GM21390 (cell line): ENCODE results near the gene LONP1.
"Not testable (repeated sequence)": the region's sequence is repeated elsewhere in the genome, so short reads cannot be mapped to it uniquely, and the experiment has no call there.

Experiments
- ATAC-seq: cut with Tn5 transposase; IDR thresholded peaks from one replicate; pipeline ENCODE4 v1.9.1; 2021; ENCODE audit not compliant: unreplicated experiment

LONP1 gene

DNA sequence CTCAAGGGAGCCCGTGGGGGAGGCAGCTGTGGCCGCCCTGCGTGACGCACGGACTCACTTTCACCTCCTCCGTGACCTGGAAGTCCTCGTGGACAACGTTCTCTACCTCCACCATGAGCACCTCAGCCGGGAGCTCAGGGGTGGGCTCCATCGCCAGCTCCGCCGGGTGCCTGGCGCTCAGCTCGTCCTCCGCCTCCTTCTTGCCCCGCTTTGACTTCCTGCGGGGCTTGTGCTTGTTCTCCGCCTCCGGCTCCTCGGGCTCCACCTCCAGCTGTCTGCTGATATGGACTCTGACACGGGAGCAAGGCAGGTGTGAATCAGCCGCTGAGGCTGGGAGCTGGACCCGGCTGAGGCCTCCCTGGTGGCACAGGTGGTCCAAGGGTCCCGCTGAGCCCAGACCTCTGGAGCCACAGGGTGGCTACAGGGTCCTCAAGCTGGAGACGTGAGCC lies 8.2 kb downstream of the LONP1 start:
- ATAC-seq = no peak

DNA sequence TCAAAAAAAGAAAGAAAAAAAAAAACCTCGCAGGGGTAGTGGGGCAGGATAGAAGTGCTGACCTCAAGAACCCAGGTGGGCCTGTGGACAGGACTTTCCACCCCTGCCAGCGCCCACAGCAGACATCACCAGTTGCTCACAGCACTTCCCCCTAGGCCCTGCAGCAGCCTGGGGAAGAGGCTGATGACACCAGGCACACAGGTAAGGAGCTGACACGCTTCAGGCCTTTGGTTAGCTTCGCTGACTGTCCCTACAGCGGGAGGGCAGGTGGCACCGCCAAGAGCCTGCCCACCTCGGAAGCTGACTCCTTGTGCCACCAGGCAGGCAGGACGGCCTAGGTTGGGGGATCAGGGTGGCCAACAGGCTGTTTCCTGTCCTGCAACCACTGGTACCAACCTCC lies 8.9 kb downstream of the LONP1 start:
- ATAC-seq = no peak

DNA sequence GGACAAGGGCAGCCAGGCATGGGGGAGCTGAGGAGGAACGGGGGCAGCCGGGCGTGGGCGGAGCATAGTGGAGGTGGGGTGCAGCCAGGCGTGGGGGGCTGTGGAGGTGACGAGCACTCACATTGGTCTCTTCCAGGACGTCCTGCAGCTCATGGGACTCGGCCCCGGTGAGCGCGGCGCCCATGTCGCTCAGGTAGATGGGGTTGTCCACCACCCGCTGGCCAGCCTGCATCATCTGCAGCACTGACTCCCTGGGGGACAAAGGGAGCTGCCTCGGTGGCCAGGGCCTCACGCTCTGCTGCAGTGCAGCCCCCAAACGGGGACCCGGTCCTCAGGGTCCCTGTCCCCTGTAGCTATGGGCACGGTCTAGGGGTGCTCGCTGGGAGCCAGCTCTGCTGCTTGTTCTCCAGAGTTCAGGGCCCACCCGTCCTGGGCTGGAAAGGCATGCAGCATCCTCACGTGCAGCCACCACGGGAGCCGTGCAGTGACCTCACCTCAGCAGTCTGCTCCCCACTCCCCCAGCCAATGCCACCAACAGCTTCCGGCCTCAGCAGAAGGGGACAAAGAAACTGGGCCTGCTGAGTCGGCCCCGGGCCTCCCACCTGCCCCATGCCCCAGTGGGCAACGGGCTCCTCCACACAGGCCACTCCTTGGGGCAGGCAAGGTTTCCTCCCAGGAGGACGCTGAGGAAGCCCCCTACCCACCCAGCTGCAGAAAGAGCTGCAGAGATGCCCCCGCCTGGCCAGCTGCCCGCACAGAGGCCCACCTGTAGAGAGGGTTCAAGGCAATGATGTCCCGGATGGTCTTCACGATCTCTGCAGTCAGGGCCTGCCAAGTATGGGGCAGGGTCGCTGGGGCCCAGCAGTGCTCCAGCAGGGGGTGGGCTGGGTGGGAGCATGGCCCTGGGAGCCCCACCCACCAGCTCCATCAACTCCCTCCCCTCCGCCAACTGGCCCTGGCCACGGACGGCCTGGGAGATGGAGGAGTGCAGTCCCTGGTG lies 12.1 kb downstream of the LONP1 start:
- ATAC-seq = no peak

DNA sequence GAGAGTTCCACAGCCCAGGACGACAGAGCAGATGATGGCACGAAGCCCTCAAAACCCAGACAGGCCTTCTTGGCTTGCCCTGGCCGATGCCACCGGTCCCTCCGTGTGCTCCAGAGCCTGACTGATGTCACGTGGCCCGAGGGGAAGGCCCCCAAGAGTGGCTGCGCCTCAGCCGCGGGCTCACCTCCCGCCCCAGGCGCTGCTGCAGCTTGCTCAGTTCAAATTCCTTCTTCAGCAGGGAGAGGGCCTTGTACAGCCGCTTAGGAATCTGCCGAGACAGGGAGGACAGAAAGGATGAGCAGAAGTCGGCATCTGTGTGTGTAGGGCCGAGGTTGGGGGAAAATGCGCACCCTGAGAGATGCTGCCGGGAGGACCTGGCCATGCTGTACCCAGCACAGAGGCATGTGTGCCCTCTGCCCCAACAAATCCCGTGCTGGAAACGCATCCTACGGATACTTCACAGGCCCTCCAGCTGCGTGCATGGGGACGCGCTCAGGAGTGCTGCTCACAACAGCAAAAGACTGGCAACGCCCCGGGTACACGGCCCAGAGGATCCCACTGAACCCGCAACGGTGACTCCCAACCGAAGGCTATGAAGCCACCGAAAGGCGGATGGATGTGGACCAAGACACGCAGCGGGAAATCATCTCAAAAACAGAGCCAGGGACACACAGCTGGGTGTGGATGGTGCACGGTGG lies 12.9 kb downstream of the LONP1 start:
- no peak for ATAC-seq

DNA sequence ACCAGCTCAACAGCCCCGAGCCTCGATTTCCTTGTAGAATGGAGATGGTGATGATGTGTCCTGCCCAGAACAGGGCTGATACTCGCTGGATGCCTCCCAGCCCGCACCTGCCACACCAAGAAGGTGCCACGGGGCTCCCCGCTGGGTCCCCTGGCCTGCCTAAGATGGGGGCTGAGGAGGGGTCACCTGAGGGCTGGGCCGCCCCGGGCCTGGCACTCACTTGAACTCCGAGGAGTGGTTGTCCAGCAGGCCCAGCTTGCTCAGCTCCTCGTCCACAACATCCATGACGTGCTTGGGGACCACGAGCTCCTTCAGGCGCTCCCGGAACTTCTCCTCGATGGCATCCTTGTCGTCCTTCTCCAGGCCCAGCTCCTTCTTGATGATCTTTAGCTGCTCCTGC lies 14.4 kb downstream of the LONP1 start:
- ATAC-seq = no peak

DNA sequence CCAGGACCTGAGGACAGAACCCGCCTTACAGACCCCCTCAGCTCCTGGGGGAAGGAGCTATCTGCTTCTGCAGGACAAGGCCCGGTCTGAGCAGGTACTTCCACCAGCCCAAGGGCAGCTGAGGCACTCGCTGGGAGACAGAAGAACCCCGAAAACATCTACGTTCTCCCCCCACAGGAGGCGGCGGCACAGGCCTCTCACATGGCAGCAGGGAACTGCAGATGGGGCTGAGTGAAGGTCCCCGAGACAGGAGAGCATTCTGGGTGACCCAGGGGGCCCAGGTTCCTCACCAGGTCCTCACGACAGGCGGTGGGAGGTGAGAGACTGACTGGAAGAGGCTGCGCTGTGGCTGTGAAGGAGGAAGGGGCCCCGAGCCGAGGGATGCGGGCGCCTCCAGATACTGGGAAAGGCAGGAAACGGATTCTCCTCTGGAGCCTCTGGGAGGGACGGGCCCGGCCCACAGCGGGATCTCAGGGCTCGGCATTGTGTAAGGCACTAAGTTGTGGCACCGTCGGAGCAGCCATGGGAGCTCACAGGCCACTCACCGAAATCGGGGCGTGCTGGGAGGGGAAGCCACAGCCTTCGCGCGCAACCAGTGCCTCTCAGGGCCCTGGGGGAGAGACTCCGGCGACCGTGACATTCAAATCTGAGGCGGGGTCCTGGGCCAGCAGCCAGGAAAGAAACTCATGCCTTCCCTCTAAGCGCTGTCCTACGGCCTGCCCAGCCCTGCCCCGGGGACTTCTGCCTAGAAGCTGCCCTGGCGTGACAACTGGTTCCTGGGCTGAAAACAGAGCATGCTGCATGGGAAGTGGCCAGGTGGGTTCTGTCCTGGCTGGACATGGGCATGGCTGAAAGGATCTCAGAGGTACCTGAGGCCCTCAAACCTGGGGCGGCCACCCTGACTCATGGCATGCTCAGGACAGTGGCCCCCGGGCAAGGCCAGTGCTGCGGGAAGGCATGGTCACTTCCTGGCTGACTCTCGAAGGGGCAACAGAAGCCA lies 15.8 kb downstream of the LONP1 start:
- no peak for ATAC-seq

DNA sequence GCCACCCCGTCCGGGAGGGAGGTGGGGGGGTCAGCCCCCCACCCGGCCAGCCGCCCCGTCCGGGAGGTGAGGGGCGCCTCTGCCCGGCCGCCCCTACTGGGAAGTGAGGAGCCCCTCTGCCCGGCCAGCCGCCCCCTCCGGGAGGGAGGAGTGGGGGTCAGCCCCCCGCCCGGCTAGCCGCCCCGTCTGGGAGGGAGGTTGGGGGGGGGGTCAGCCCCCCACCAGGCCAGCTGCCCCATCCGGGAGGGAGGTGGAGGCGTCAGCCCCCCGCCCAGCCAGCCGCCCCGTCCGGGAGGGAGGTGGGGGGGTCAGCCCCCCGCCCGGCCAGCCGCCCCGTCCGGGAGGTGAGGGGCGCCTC lies 17.9 kb downstream of the LONP1 start:
- not testable (repeated sequence) for ATAC-seq

DNA sequence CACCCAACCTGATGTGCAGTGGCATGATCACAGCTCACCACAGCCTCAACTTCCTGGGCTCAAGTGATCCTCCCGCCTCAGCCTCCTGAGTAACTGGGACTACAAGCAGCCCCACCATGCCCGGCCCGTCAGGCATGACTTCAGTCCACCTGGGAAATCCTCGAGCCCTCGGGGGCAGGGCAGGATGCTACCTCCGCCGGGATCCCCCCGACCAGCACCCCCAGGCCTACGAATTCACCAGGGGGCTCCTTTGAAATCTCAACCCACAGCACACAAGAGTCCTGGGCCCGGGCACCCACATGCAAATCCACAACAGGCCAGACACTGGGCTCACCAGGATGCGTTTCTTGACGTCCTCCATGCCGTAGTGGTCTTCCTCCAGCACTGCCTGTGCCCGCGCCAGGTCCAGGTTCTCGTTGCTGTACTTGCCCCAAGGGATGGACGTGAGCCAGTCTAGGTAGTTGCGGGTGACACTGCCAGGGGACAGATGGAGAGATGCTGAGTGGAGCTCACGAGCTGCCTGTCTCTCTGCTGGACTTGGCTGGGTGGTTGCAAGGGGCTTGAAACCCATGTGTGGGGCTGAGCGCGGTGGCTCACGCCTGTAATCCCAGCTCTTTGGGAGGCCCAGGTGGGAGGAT lies 19.4 kb downstream of the LONP1 start:
- no peak for ATAC-seq

DNA sequence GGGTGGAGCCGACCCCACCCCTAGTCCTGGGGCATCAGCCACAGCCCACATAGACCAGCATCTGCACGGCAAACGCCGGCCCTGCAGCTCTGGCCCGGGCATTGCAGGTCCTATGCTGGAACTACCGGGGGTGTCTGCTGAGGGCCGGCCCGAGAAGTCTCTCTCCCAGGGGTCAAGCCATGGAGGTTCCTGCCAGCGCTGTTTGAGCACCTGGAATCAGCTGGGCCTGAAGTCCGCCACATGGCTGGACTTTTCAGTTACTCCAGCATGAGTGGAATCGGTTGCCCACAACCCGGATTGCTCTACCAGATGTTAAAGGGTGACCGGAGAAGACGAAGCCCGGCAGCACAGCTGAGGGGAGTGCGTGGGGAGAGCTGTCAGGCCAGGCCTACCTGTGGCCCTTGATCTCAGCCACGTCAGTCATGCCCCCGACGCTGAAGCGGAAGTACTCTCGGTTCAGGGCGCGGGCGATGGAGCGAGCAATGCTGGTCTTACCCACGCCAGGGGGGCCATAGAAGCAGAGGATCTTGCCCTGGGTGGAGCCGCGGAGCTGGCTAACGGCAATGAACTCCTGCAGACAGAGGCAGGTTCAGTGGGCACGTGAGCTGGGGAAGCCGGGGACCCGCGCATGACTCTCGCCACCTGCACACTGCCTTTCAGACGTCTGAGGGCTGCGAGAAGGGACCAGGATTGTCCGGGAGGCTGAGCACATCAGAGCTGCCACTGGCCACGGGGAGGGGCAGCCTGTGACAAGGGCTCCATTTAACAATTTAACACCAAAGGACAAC lies 21.1 kb downstream of the LONP1 start:
- ATAC-seq = no peak

DNA sequence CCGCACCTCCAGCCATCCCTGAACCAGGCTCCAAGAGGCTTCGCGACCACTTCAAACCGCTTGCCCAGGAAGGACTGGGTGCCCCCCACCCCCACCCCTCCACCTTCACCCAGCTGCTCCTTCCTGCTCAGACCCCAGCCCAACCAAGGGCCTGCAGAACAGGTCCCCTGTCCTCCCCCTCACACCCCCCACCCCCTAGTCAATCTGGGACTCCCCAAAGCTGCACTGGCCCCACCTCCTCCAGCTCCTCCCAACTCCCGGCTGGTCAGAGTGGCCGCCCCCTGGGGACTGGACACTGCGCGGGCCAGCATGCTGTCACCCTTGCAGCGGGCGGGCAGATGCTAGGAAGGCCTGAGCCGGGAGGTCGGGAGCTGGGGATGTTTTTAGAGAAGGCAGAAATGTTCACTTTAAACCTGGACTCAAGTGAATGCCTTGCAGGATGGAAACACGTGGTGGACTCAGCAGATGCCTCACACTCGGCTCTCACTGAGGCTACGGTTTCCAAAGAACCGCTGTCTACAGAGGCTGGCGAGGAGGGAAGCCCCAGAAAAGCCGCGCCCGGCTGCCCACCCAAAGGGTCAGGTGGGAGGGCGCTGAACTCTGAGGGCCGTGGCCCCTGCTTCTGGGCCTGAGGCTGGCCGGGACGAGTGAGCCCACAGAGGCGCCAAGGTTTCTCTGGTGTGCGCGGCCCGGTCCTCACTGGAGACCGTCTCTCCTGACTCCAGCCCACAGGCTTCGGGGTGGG lies 21.9 kb downstream of the LONP1 start:
- ATAC-seq = no peak

DNA sequence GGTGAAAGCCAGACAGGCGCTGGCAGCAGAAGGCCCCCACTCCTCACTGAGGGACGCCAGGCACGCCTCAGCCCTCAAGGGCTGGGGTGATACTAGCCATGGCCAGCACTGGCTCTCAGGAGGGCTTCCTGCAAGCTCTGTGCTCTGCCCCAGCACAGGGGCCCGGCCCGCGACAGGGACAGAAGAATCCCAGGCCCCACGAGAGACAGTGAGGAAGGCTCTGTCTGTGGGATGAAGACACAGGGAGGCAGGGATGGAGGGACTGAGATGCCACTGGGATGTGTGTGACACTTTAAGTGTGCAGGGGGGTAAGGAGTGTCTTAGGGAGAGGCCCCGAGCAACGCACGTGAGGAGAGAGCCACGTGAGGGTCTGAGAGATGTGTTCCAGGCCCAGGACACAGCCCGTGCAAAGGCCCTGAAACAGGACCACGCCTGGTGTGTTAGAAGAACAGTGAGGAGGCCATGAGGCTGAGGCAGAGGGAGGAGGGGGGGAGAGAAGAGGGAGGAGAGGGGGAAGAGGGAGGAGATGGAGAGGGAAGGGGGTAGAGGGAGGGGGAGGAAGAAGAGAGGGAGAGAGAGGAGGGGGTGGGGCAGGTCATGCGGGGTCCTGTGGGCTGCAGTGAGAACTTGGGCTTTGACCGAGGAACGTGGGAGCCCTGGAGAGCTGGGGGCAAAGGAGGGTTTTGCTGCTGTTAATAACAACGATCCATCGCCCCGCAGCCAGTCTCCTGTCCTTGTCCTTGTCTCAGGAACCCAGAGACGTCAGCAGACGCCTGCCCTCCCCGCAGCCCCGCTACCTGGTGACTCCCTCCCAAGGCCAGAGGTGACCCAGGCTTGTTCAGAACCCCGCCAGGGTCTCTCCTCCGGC lies 22.7 kb downstream of the LONP1 start:
- ATAC-seq = no peak

DNA sequence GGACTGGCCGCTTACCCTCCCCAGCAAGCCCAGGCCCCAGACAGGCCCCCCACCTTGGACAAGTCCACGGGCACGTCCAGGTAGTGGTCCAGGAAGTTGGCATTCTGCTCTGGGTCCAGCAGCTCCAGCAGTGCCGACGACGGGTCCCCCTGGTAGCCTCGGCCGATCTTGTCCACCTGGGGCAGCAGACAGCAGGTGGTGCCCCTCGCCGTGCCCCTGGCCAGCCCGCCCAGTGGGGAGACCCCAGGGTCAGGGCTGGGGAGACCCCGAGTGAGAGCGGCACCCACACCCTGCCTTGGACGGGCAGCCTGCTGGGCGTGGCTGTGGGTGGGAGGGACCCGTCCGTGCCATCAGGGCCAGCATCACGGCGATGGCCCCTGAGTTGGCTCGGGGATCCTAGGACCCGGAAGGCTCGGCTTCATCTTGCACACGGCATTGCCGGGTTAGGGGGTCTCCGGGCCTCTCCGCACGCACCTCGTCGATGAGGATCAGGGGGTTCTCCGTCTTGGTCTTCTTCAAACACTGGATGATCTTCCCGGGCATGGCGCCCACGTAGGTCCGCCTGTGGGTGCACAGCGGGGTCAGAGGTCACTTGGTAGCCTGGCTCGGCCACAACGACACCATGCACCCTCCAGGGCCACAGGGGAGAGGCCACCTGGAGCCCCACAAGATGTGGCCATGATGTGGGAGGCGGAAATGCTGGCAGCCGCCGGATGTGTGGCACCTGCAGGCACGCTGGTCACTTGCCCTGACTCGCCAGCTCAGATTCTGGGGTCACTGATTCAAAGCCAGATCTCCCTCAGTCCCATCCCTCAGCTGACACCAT lies 23.5 kb downstream of the LONP1 start:
- no peak for ATAC-seq

DNA sequence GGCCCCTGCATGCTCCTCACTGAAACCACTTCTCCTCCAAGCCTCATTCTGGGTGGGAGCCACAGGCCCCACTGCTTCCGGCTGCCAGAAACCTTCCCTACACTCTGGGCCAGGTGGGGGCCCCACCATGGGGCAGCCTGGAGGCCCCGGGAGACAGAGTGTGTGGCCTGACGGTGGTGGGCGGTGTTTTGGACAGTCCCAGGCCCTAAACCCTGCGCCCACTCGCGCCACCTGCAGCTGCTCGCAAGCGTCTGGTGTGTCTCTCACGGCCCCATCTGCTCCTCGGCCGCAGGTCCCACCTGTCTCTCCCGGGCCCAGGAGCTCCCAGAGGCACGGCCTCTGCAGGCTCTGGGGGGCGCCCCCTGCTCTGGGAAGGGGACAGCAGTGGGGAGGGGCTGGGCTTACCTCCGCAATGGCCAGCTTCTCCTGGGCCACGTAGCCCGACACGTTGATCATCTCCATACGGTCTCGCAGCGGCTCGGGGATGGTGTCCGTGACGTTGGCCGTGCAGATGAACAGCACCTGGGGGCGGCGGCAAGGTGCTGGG lies 24.2 kb downstream of the LONP1 start:
- no peak for ATAC-seq

DNA sequence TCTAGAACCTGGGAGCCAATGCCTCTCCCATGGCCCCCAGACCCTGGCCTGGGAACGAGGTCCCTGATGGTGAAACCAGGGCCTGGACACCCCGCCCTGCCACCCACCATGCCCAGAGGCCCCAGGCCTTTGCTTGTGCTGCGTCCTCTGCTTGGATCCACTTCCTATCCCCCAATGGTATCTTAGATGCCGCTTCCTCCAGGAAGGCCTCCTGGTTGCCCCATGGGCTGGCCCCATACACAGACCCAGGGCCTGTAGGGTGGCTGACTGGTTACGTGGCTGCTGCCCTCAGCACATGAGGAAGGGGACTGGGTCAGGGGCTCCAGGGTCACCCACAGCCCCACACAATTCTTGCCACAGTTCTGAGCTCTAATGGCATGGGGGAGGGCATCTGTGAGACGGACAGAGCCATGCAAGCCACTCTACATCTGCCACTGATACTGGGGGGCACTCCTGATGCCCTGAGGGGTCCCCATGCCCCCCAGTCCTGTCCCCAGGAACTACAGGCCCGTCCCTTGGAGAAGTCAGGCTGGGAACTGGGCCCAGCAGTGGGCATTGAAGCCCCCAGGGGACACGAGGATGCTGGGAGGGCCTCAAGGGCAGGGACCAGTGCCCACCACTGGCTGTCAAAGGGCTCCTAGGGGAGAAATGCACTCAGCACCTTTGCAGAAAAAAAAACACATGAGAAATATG lies 24.8 kb downstream of the LONP1 start:
- no peak for ATAC-seq

DNA sequence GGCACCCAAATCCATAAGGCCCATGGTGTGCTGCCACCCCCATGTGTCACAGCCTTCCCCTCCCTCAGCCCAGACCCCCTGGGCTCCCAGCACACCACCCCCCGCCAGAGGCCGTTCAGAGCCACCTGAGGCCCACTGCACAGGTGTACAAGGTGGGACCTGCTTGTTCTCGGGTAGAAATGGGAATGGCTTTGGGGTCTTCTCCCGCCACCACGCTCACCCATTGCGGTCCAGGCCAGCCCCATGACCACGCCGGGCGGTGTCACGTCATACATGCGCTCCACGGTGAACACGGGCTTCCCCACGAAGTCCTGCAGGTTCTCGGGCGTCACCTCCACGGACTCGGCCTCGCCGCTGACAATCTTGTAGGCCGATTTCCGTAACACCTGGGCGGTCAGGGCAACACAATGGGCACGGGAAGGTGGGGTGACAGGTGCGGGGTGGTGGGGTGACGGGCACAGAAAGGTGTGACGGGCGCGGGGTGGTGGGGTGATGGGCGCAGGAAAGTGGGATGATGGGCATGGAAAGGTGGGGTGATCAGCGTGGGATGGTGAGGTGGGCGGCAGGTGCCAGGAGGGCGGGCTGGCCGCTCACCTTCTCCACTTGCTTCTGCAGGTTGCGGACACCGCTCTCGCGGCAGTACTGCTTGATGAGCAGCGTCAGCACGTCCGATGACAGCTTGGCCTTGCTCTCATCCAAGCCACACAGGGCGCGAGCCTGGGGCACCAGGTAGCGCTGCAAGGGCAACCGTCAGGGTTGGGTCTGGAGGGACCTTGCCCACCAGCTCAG lies 25.6 kb downstream of the LONP1 start:
- ATAC-seq = no peak
